Keratinocyte (primary cell): Measurements from ENCODE around the gene SMARCD3. TPM values are rescaled to one million over a fixed set of nuclear protein-coding genes. Genes with fewer than 3 reads are reported as not detected.

Source experiments
- DNase-seq: peaks from one replicate; pipeline ENCODE4 v3.0.0-alpha.2; 2011; ENCODE audit warnings: low read depth, missing footprints, low spot score
- FAIRE-seq: peaks from 2 replicates; lab custom pipeline; 2011; peaks lifted over from hg19 to GRCh38; lab: Jason Lieb, UNC
- H2AFZ ChIP-seq: 2 replicates; pipeline ENCODE4 v1.6.0; 2012; ENCODE audit warnings: low read length, control low read depth, inconsistent platforms; ENCODE audit not compliant: control insufficient read depth
- H3K27ac ChIP-seq: 2 replicates; pipeline ENCODE4 v1.5.1; 2011; ENCODE audit warnings: low read length; ENCODE audit not compliant: control insufficient read depth, insufficient read depth
- H3K27me3 ChIP-seq: 3 replicates; pipeline ENCODE4 v1.6.0; 2011; ENCODE audit warnings: low read length; ENCODE audit not compliant: control insufficient read depth, insufficient read depth; ENCODE audit errors: extremely low read depth
- H3K36me3 ChIP-seq, 2 experiments: 2 replicates in 1 of 2; 3 replicates in 1 of 2; pipeline ENCODE4 v1.5.1; 2011; ENCODE audit warnings: low read length in 2 of 2, mild to moderate bottlenecking in 1 of 2; ENCODE audit not compliant: control insufficient read depth in 2 of 2, insufficient read depth in 2 of 2; ENCODE audit errors: extremely low read depth in 1 of 2
- H3K4me1 ChIP-seq: 3 replicates; pipeline ENCODE4 v1.5.1; 2011; ENCODE audit warnings: low read length; ENCODE audit not compliant: control insufficient read depth, insufficient read depth; ENCODE audit errors: extremely low read depth
- H3K4me2 ChIP-seq: 3 replicates; pipeline ENCODE4 v1.6.0; 2011; ENCODE audit warnings: low read depth, low read length; ENCODE audit not compliant: control insufficient read depth, insufficient read depth; ENCODE audit errors: extremely low read depth
- H3K4me3 ChIP-seq, 3 experiments: fragments of 200-600 bp in 1 of 3; sonication (generic) in 1 of 3; 2 replicates in 2 of 3; 3 replicates in 1 of 3; pipeline ENCODE4 v1.5.1; 2011 to 2016; ENCODE audit warnings: low read length in 3 of 3, mild to moderate bottlenecking in 3 of 3, control low read depth in 2 of 3, inconsistent platforms in 1 of 3, low read depth in 1 of 3, mixed read lengths in 1 of 3, mixed run types in 1 of 3, moderate library complexity in 1 of 3; ENCODE audit not compliant: control insufficient read depth in 2 of 3, insufficient read depth in 2 of 3; ENCODE audit errors: extremely low read depth in 1 of 3
- H3K79me2 ChIP-seq: 2 replicates; pipeline ENCODE4 v1.6.0; 2012; ENCODE audit warnings: low read length; ENCODE audit not compliant: control insufficient read depth, insufficient read depth
- H3K9ac ChIP-seq: 3 replicates; pipeline ENCODE4 v1.6.0; 2011; ENCODE audit warnings: low read length; ENCODE audit not compliant: control insufficient read depth, insufficient read depth; ENCODE audit errors: extremely low read depth
- H3K9me1 ChIP-seq: 3 replicates; pipeline ENCODE4 v1.6.0; 2011; ENCODE audit warnings: low read length; ENCODE audit not compliant: control insufficient read depth, insufficient read depth; ENCODE audit errors: extremely low read depth
- H3K9me3 ChIP-seq: 2 replicates; pipeline ENCODE4 v1.5.1; 2012; ENCODE audit warnings: low read depth, low read length; ENCODE audit not compliant: control insufficient read depth
- H4K20me1 ChIP-seq: 3 replicates; pipeline ENCODE4 v1.6.0; 2011; ENCODE audit warnings: low read length; ENCODE audit not compliant: control insufficient read depth, insufficient read depth; ENCODE audit errors: extremely low read depth
- CTCF ChIP-seq, 3 experiments: IDR thresholded peaks in 1 of 3; conservative IDR thresholded peaks in 1 of 3; optimal IDR thresholded peaks in 1 of 3; 2 replicates in 2 of 3; 3 replicates in 1 of 3; pipeline versions ENCODE3 to v1.5.1; 2011; ENCODE audit warnings: low read length in 3 of 3, mild to moderate bottlenecking in 3 of 3, moderate library complexity in 2 of 3, control low read depth in 1 of 3, inconsistent platforms in 1 of 3; ENCODE audit not compliant: insufficient read depth in 2 of 3; ENCODE audit errors: extremely low read depth in 1 of 3
- EZH2 ChIP-seq: IDR thresholded peaks from one replicate; pipeline ENCODE4 v1.6.1; 2012; ENCODE audit warnings: inconsistent platforms, mild to moderate bottlenecking, low read length, moderate library complexity
- dilution Hi-C: fragments of 300-500 bp; cut with MboI; formaldehyde crosslinking; loops from one replicate; pipeline ENCODE4 v1.7.0; 2020; ENCODE audit warnings: low sequenced_read_pairs; ENCODE audit not compliant: extremely low pct_ligation_motif_present
- polyA plus RNA-seq, 5 experiments: library from polyadenylated mRNA; depleted of rRNA in 3 of 5; stranded (reverse) in 3 of 5; stranded (forward) in 1 of 5; unstranded in 1 of 5; fragments of >200 nt; gene quantifications; 1 replicate in 1 of 5; 2 replicates in 3 of 5; 3 replicates in 1 of 5; pipeline versions ENCODE4 v1.2.1 to v1.2.3, GENCODE V29; 2011 to 2012; ENCODE audit warnings: missing spikeins in 2 of 5, low read depth in 1 of 5, low replicate concordance in 1 of 5

SMARCD3 gene
- polyA plus RNA-seq, 1 donor (not counting 4 experiments of a cell fraction or from before 2014, with no cell fraction given): 3.0 TPM

GRCh38 chr7:151276666-151277590 lies 28.4 kb upstream of the SMARCD3 start:
- no peaks in the 10 kb centered on the region for H3K9me1 ChIP-seq
- FAIRE-seq: no peak
- H3K27ac ChIP-seq: no peak overlapping the region
- H3K36me3 ChIP-seq: no peaks in the 10 kb centered on the region
- H3K4me1 ChIP-seq: peaks cover 4% of the 10 kb centered on the region
- H3K9me3 ChIP-seq: no peaks in the 10 kb centered on the region
- no peak for DNase-seq
- peaks cover 53% of the 10 kb centered on the region for H3K27me3 ChIP-seq
- TF ChIP-seq CTCF (optimal IDR thresholded peaks at IDR 0.05 in 1 of 3, IDR thresholded peaks at IDR 0.05 in 1 of 3, conservative IDR thresholded peaks at IDR 0.05 in 1 of 3; ENCODE audit: extremely low read depth in 1 of 3, insufficient read depth in 2 of 3, low read length in 3 of 3) (no peak), EZH2 (no peak)
- peak overlapping the region; percentile 26 to 40 (median 29) for H3K4me3 ChIP-seq
- H3K9ac ChIP-seq: no peak overlapping the region
- dilution Hi-C loops: no loop called here
- peak overlapping the region; percentile 67 for H3K4me2 ChIP-seq
- no peaks in the 10 kb centered on the region for H3K79me2 ChIP-seq
- no peaks in the 10 kb centered on the region for H4K20me1 ChIP-seq
- peak overlapping the region; percentile 92 for H2AFZ ChIP-seq

- no peaks in the 10 kb centered on the region for H3K36me3 ChIP-seq
- peaks cover 4% of the 10 kb centered on the region for H3K4me1 ChIP-seq
- H4K20me1 ChIP-seq: no peaks in the 10 kb centered on the region
- dilution Hi-C loops: no loop called here
- H3K9me1 ChIP-seq: no peaks in the 10 kb centered on the region
- H2AFZ ChIP-seq: no peak overlapping the region
- no peak overlapping the region for H3K9ac ChIP-seq
- DNase-seq (no peak), FAIRE-seq (no peak)
- no peak for TF ChIP-seq CTCF (optimal IDR thresholded peaks at IDR 0.05 in 1 of 3, IDR thresholded peaks at IDR 0.05 in 1 of 3, conservative IDR thresholded peaks at IDR 0.05 in 1 of 3; ENCODE audit: extremely low read depth in 1 of 3, insufficient read depth in 2 of 3, low read length in 3 of 3)
- TF ChIP-seq EZH2: no peak
- H3K27me3 ChIP-seq: peaks cover 56% of the 10 kb centered on the region
- no peaks in the 10 kb centered on the region for H3K9me3 ChIP-seq
- no peak overlapping the region for H3K27ac ChIP-seq
- no peaks in the 10 kb centered on the region for H3K79me2 ChIP-seq
- no peak overlapping the region for H3K4me2 ChIP-seq
- peak overlapping the region in 1 of 3 experiments; percentile 3 for H3K4me3 ChIP-seq
Measured at GRCh38 chr7:151275813-151276577, 27.5 kb upstream of the SMARCD3 start.
